Hematopoietic multipotent progenitor cell treated with erythropoietin and hydrocortisone succinate and interleukin-3 and kit ligand, for 17 days (in vitro differentiated cells): Measurements from ENCODE around the gene IL5RA.

Experiments
- DNase-seq: peaks from one replicate; pipeline ENCODE4 v3.0.0-alpha.2; 2015; ENCODE audit warnings: low spot score

The IL5RA gene

GRCh38 chr3:3065876-3066275 is 44.3 kb downstream of the IL5RA start:
- no peak for DNase-seq

GRCh38 chr3:3064297-3064696 is 45.9 kb downstream of the IL5RA start:
- no peak for DNase-seq

GRCh38 chr3:3059645-3060044 is 50.5 kb downstream of the IL5RA start:
- no peak for DNase-seq

- DNase-seq, result no peak
Observed at GRCh38 chr3:3053974-3054373, 56.2 kb downstream of the IL5RA start.

- DNase-seq, result no peak
Observed at GRCh38 chr3:3038201-3038991, 71.8 kb downstream of the IL5RA start.

GRCh38 chr3:3037156-3037555 is 73.0 kb downstream of the IL5RA start:
- DNase-seq, result no peak

- DNase-seq, result no peak
Observed at GRCh38 chr3:3031326-3031725, 78.8 kb downstream of the IL5RA start.

GRCh38 chr3:3027976-3028567 is 82.1 kb downstream of the IL5RA start:
- DNase-seq, result no peak

- DNase-seq, result no peak
Observed at GRCh38 chr3:3023111-3023745, 86.9 kb downstream of the IL5RA start.

GRCh38 chr3:3020209-3020608 is 90.0 kb downstream of the IL5RA start:
- no peak for DNase-seq
